Measurements from ENCODE around the gene KIF1A.
"Not testable (repeated sequence)": the region's sequence is repeated elsewhere in the genome, so short reads cannot be mapped to it uniquely, and the experiment has no call there.

KIF1A gene

GRCh38 chr2:240848900-240849680 lies 29.1 kb upstream of the KIF1A start:
- DNase-seq (ENCODE audit: low spot score), result no peak

GRCh38 chr2:240847817-240848216 lies 27.8 kb upstream of the KIF1A start:
- DNase-seq (ENCODE audit: low spot score), result no peak

GRCh38 chr2:240846873-240847595 lies 27.0 kb upstream of the KIF1A start:
- no peak for DNase-seq (ENCODE audit: low spot score)

- not testable (repeated sequence) for DNase-seq (ENCODE audit: low spot score)
Measured at GRCh38 chr2:240846309-240846708, 26.3 kb upstream of the KIF1A start.

GRCh38 chr2:240840435-240841060 lies 20.5 kb upstream of the KIF1A start:
- no peak for DNase-seq (ENCODE audit: low spot score)

- DNase-seq (ENCODE audit: low spot score), result no peak
Measured at GRCh38 chr2:240839152-240840143, 19.4 kb upstream of the KIF1A start.

GRCh38 chr2:240837621-240838020 lies 17.6 kb upstream of the KIF1A start:
- DNase-seq (ENCODE audit: low spot score), result no peak

- DNase-seq (ENCODE audit: low spot score), result no peak
Measured at GRCh38 chr2:240836781-240837467, 16.9 kb upstream of the KIF1A start.

GRCh38 chr2:240835528-240835927 lies 15.5 kb upstream of the KIF1A start:
- no peak for DNase-seq (ENCODE audit: low spot score)

GRCh38 chr2:240834377-240834975 lies 14.5 kb upstream of the KIF1A start:
- DNase-seq (ENCODE audit: low spot score), result no peak

GRCh38 chr2:240833724-240834285 lies 13.8 kb upstream of the KIF1A start:
- DNase-seq (ENCODE audit: low spot score), result no peak

- no peak for DNase-seq (ENCODE audit: low spot score)
Measured at GRCh38 chr2:240832921-240833494, 13.0 kb upstream of the KIF1A start.

- DNase-seq (ENCODE audit: low spot score), result peak; percentile 84
Measured at GRCh38 chr2:240832205-240832727, 12.2 kb upstream of the KIF1A start.

- DNase-seq (ENCODE audit: low spot score), result no peak
Measured at GRCh38 chr2:240831594-240832204, 11.7 kb upstream of the KIF1A start.

- DNase-seq (ENCODE audit: low spot score), result no peak
Measured at GRCh38 chr2:240825476-240825875, 5.5 kb upstream of the KIF1A start.

GRCh38 chr2:240823449-240824336 lies 3.7 kb upstream of the KIF1A start:
- no peak for DNase-seq (ENCODE audit: low spot score)

- DNase-seq (ENCODE audit: low spot score), result no peak
Measured at GRCh38 chr2:240822280-240822847, 2.3 kb upstream of the KIF1A start.

- no peak for DNase-seq (ENCODE audit: low spot score)
Measured at GRCh38 chr2:240821429-240821778, 1.4 kb upstream of the KIF1A start.

All from hematopoietic multipotent progenitor cell treated with erythropoietin and hydrocortisone succinate and interleukin-3 and kit ligand, for 17 days (in vitro differentiated cells).